ENCODE measurements around the gene PHEX.

GRCh38 chrX:22004866-22005265, 27.3 kb upstream of the PHEX start:
- TF ChIP-seq EZH2 (optimal IDR thresholded peaks at IDR 0.05; ENCODE audit: low read depth, low read length) (no peak), CTCF (IDR thresholded peaks at IDR 0.05; ENCODE audit: low read length) (no peak), EZH2phosphoT487 (IDR thresholded peaks at IDR 0.05; ENCODE audit: low read length) (no peak)

Data from MM.1S (cell line).